ENCODE measurements around the gene HSD17B13. TPM values are rescaled to one million over a fixed set of nuclear protein-coding genes. Genes with fewer than 3 reads are reported as not detected.

The HSD17B13 gene
- total RNA-seq, 1 experiment from 2014 or later: not detected

GRCh38 chr4:87337361-87337760 is 14.7 kb upstream of the HSD17B13 start (continued):
- TF ChIP-seq CTCF (IDR thresholded peaks at IDR 0.05) (no peak), MAX (CRISPR knock-in tag; IDR thresholded peaks at IDR 0.05) (no peak), SP1 (CRISPR knock-in tag; conservative IDR thresholded peaks at IDR 0.05) (no peak), ZNF121 (CRISPR knock-in tag; IDR thresholded peaks at IDR 0.05) (no peak), FOXK1 (CRISPR knock-in tag; IDR thresholded peaks at IDR 0.05) (no peak), NR1H2 (CRISPR knock-in tag; IDR thresholded peaks at IDR 0.05) (no peak), ZNF416 (CRISPR knock-in tag; IDR thresholded peaks at IDR 0.05) (no peak)

- TF ChIP-seq ZNF425 (CRISPR knock-in tag; conservative IDR thresholded peaks at IDR 0.05): no peak
- TF ChIP-seq MAX (CRISPR knock-in tag; IDR thresholded peaks at IDR 0.05): no peak
- no peak for TF ChIP-seq GTF2I (CRISPR knock-in tag; conservative IDR thresholded peaks at IDR 0.05)
- TF ChIP-seq E2F5 (CRISPR knock-in tag; IDR thresholded peaks at IDR 0.05): no peak
- no peak for TF ChIP-seq TEAD4 (CRISPR knock-in tag; IDR thresholded peaks at IDR 0.05)
- no peak for TF ChIP-seq OVOL2 (CRISPR knock-in tag; IDR thresholded peaks at IDR 0.05; ENCODE audit: borderline replicate concordance)
- no peak for TF ChIP-seq RELA (CRISPR knock-in tag; IDR thresholded peaks at IDR 0.05; ENCODE audit: borderline replicate concordance)
- no peak for TF ChIP-seq MYBL2 (CRISPR knock-in tag; IDR thresholded peaks at IDR 0.05)
- TF ChIP-seq ZNF416 (CRISPR knock-in tag; IDR thresholded peaks at IDR 0.05): no peak
- no peak for TF ChIP-seq CREB1 (CRISPR knock-in tag; IDR thresholded peaks at IDR 0.05)
- no peak for ATAC-seq
- no peak for DNase-seq (ENCODE audit: low spot score)
- POLR2A ChIA-PET: no interaction called here
- H3K9me3 Mint-ChIP-seq: peaks cover 23% of the 10 kb centered on the region
- H3K27me3 Mint-ChIP-seq (ENCODE audit: low read depth): no peaks in the 10 kb centered on the region; the same call in 1 of the 2 replicates
- peaks cover 9% of the 10 kb centered on the region for H3K4me1 Mint-ChIP-seq
- H3K36me3 Mint-ChIP-seq: peaks cover 30% of the 10 kb centered on the region
- no peak overlapping the region for H3K27ac Mint-ChIP-seq
- no peak overlapping the region for H3K4me3 Mint-ChIP-seq
- CTCF ChIA-PET: no interaction called here
Measured at GRCh38 chr4:87333267-87333666, 10.6 kb upstream of the HSD17B13 start.

GRCh38 chr4:87330761-87331160 is 8.1 kb upstream of the HSD17B13 start:
- ChIA-PET POLR2A (interaction anchor here (1.2 kb wide), 1 partner anchor 10 kb away, joined by 11 read pairs; no protein-coding TSS in a partner anchor), CTCF (no interaction called here)
- no peak overlapping the region for H3K27ac Mint-ChIP-seq
- ATAC-seq (no peak), DNase-seq (ENCODE audit: low spot score) (no peak)
- H3K9me3 Mint-ChIP-seq: peaks cover 23% of the 10 kb centered on the region
- no peaks in the 10 kb centered on the region for H3K4me1 Mint-ChIP-seq
- no peaks in the 10 kb centered on the region; the same call in 1 of the 2 replicates for H3K27me3 Mint-ChIP-seq (ENCODE audit: low read depth)
- H3K4me3 Mint-ChIP-seq: no peak overlapping the region
- peaks cover 21% of the 10 kb centered on the region for H3K36me3 Mint-ChIP-seq
- no peak for TF ChIP-seq ZNF532 (CRISPR knock-in tag; IDR thresholded peaks at IDR 0.05; ENCODE audit: borderline replicate concordance)
- TF ChIP-seq TEAD4 (CRISPR knock-in tag; IDR thresholded peaks at IDR 0.05): no peak
- no peak for TF ChIP-seq E2F5 (CRISPR knock-in tag; IDR thresholded peaks at IDR 0.05)
- TF ChIP-seq ARID4B (CRISPR knock-in tag; IDR thresholded peaks at IDR 0.05; ENCODE audit: borderline replicate concordance): no peak

All from WTC11 (cell line).